SW 1271 (cell line): ENCODE measurements around the gene NPR1.

Experiments used
- DNase-seq, 2 experiments: peaks; one replicate each; lab custom pipeline; 2025; lab: John Stamatoyannopoulos, UW

NPR1 gene

GRCh38 chr1:153727463-153728304 lies 49.2 kb downstream of the NPR1 start, which contains the start of gene INTS3:
TSS of gene INTS3 (plus strand) at chr1:153728050. CDS start at chr1:153728635, 585 bp downstream.
- peak; percentile 94 to 96 for DNase-seq

GRCh38 chr1:153728305-153729066 lies 50.0 kb downstream of the NPR1 start:
- peak in 1 of 2 experiments; percentile 5 for DNase-seq

GRCh38 chr1:153730468-153730988 lies 52.0 kb downstream of the NPR1 start:
- no peak for DNase-seq

- DNase-seq: no peak
Measured at GRCh38 chr1:153733970-153734369, 55.5 kb downstream of the NPR1 start.

- DNase-seq: no peak
Measured at GRCh38 chr1:153734396-153735089, 56.1 kb downstream of the NPR1 start.

GRCh38 chr1:153735090-153735420 lies 56.6 kb downstream of the NPR1 start:
- DNase-seq: no peak

GRCh38 chr1:153741986-153742385 lies 63.5 kb downstream of the NPR1 start:
- no peak for DNase-seq

GRCh38 chr1:153742411-153743142 lies 64.1 kb downstream of the NPR1 start:
- DNase-seq: no peak
